ENCODE data around the gene RNF148. TPM values are rescaled to one million over a fixed set of nuclear protein-coding genes. Genes with fewer than 3 reads are reported as not detected.

Gene RNF148
- total RNA-seq, 4 donors from 2014 or later, result 3.4 to 7.4 (median 4.8) TPM

DNA sequence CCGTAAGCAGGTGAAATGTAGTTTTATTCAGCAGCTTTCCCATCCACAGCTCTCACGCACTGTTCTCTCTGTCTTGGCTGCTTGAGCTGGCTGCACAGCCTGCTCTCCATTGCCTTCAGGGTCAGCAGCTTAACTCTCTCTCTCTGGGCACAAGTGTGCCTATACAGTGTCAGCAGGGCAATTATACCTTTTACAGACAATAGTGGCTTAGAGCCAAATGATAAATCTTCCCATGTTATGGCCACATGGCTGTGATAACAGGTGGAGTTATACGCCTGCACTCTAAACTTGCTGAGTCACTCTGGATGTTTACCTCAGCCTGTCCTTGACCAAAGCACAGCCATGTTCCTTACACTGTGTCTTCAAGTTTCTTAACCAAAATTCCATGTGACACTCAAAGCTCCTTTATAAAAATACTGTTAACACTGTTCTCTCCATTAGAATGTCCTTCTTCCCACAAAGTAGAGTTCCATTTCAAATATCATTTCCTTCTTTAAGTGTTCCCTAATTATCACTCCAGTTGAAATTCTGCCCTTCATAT, 9.9 kb downstream of the RNF148 start:
- DNase-seq, result no peak
- TF ChIP-seq POLR2A (IDR thresholded peaks at IDR 0.05), result no peak
- TF ChIP-seq, protein P1, sequence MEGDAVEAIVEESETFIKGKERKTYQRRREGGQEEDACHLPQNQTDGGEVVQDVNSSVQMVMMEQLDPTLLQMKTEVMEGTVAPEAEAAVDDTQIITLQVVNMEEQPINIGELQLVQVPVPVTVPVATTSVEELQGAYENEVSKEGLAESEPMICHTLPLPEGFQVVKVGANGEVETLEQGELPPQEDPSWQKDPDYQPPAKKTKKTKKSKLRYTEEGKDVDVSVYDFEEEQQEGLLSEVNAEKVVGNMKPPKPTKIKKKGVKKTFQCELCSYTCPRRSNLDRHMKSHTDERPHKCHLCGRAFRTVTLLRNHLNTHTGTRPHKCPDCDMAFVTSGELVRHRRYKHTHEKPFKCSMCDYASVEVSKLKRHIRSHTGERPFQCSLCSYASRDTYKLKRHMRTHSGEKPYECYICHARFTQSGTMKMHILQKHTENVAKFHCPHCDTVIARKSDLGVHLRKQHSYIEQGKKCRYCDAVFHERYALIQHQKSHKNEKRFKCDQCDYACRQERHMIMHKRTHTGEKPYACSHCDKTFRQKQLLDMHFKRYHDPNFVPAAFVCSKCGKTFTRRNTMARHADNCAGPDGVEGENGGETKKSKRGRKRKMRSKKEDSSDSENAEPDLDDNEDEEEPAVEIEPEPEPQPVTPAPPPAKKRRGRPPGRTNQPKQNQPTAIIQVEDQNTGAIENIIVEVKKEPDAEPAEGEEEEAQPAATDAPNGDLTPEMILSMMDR (IDR thresholded peaks at IDR 0.05), result no peak
- intact Hi-C loops (cut with DNase I; ENCODE audit: low total_unique reads), result no loop called here
- Histone ChIP-seq H3K27me3 (no peaks in the 10 kb centered on the region), H3K27ac (no peak overlapping the region), H3K4me1 (no peaks in the 10 kb centered on the region), H3K36me3 (no peaks in the 10 kb centered on the region), H3K9me3 (no peaks in the 10 kb centered on the region), H3K4me3 (no peak overlapping the region)

DNA sequence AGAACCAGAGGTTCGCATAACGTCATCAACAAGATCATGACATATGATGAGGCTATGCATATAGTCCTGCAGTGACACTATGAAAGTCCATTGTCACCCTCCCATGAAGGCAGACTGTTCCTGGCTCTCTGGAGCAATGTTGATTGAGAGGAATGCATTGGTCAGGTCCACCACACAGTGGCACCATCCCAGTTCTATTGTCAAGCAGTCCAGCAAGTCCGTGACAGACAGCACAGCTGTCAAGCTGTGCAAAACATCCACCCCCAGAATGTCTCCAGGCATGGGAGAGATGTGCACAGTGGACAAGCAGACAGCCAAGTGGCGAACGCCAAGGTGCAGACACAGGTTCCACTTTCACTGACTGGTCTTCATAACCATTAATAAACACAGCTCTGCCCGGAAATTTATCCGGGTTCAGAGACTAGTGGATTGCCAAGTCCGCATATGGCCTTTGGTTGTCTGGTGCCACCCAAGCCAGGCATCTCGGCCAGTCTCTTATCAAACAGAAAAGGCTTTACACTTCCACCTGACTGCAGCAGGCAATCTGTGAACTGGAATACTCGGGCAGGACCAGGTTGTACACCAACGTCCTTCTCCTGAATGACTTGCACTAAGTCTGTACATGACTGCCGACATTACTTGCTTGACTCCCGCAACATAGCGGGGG, 11.0 kb downstream of the RNF148 start:
- Histone ChIP-seq H3K36me3 (no peaks in the 10 kb centered on the region), H3K27ac (no peak overlapping the region), H3K4me3 (no peak overlapping the region), H3K9me3 (no peaks in the 10 kb centered on the region), H3K4me1 (no peaks in the 10 kb centered on the region), H3K27me3 (no peaks in the 10 kb centered on the region)
- TF ChIP-seq, protein P1 (IDR thresholded peaks at IDR 0.05), result no peak
- TF ChIP-seq POLR2A (IDR thresholded peaks at IDR 0.05), result no peak
- no peak for DNase-seq
- intact Hi-C loops (cut with DNase I; ENCODE audit: low total_unique reads), result no loop called here

DNA sequence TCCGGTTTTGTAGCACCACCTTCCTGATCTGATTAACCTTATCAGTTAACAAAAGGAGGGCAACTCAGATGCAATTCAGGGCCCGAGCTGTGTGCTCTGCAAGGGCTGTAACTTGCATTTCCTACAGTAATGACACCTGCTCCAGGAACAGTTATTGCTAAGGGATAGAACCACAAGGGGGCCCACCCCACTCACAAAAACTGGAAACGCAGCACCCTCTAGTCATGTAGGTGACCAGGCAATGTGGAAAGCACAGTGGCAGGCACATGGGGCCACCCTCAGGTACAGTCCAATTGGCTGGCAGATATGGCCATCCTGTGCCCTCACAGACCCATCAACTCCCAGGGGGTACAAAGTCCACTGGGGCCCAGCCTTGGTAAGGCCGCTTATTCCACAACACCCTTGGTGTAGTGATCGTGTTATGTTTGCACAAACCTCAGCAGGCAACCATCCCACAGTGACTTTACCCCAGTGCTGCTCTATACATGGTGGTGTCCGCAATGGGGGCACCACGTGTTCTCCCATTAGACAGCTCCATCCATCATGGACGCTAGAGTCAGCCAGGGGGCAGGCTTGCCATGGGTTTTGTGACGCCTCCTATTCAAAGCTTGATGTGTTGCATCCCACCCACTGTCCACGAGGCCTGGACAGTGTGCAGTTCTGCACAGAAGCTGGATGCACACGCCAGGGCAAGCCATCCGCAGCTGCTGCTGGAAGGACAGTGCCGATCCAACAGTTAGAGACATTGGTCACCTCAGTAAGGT, 13.2 kb downstream of the RNF148 start:
- no peak for TF ChIP-seq POLR2A (IDR thresholded peaks at IDR 0.05)
- TF ChIP-seq, protein P1 (IDR thresholded peaks at IDR 0.05), result no peak
- no peak for DNase-seq
- no peaks in the 10 kb centered on the region for H3K27me3 ChIP-seq
- intact Hi-C loops (cut with DNase I; ENCODE audit: low total_unique reads), result no loop called here
- H3K4me1 ChIP-seq, result no peaks in the 10 kb centered on the region
- H3K36me3 ChIP-seq, result no peaks in the 10 kb centered on the region
- no peaks in the 10 kb centered on the region for H3K9me3 ChIP-seq
- no peak overlapping the region for H3K27ac ChIP-seq
- no peak overlapping the region for H3K4me3 ChIP-seq

DNA sequence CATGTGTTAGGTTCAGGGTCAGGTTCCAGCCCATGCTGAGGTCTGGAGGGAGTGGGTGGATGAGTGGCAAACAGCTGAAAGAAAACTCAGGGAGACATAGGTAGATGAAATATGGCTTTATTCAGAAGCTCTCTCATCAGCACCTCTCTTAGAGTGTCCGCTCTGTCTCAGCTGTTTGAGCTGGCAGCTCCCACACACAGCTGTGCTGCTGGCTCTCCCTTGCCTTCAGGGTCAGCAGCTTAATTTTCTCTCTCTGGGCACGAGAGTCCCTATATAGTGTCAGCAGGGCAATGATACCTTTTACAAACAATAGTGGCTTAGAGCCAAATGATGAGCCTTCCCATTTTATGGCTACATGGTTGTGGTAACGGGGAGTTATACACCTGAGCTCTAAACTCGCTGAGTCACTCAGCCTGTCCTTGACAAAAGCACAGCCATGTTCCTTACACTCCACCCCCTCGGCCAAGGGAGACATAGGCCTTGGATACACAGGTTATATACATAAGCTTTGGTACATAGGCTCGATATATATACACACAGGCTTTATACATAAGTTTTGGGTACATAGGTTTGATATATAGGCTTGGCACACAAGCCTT, 14.2 kb downstream of the RNF148 start:
- intact Hi-C loops (cut with DNase I; ENCODE audit: low total_unique reads), result no loop called here
- TF ChIP-seq POLR2A (IDR thresholded peaks at IDR 0.05), result no peak
- TF ChIP-seq, protein P1 (IDR thresholded peaks at IDR 0.05), result no peak
- no peak overlapping the region for H3K4me3 ChIP-seq
- no peaks in the 10 kb centered on the region for H3K4me1 ChIP-seq
- H3K27ac ChIP-seq, result no peak overlapping the region
- no peak for DNase-seq
- H3K27me3 ChIP-seq, result no peaks in the 10 kb centered on the region
- H3K9me3 ChIP-seq, result no peaks in the 10 kb centered on the region
- no peaks in the 10 kb centered on the region for H3K36me3 ChIP-seq
